HG03432 (cell line): ENCODE measurements around the gene F2.
"Not testable (repeated sequence)": the region's sequence is repeated elsewhere in the genome, so short reads cannot be mapped to it uniquely, and the experiment has no call there.

Source experiments
- ATAC-seq: cut with Tn5 transposase; IDR thresholded peaks from one replicate; pipeline ENCODE4 v1.9.1; 2021; ENCODE audit warnings: mild to moderate bottlenecking, moderate library complexity; ENCODE audit not compliant: unreplicated experiment

Gene F2

DNA sequence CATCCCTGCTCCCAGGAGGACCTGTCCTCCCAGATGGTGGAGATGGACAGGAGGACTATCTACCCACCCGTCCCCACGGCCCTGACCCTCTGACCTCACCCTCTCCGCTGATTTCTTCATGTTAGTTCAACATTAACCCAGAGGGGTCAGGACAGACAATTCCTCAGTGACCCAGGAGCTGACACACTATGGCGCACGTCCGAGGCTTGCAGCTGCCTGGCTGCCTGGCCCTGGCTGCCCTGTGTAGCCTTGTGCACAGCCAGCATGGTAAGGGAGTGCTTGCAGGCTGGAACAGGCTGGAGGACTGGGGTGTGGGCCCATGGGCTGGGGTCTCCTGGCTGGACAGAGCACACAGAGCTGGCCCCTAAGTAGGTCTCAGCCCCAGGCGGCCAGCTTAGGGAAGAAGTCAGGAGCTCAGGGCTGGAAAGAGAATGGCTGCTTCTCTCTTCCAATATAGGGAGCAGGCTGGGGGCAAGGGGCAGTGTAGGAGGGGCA, at the start of gene F2:
TSS of gene F2 (plus strand) at position 166 of the 495 bp plus-strand sequence. CDS start at position 189, 23 bp downstream.
- ATAC-seq, result no peak

DNA sequence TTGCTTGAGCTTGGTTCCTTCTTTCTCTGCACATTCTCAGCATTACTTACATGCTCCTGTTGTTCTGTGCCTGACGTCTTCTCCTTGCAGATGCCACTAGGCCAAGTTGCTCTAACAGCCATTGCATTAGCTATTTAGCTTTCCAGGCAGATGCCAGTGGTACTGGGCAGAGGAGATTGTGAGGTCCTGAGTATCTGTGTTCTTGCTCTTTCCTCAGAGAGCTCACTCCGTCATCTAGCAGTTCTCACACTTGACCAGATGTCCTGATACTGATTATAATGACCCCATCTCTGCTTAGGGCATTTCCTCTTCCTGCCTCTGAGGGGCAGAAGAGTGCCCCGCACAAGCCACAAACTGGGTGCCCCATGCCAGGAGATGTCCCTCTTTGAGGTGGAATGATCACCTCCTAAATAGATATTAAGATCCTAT, 49.3 kb upstream of the F2 start:
- ATAC-seq, result no peak

DNA sequence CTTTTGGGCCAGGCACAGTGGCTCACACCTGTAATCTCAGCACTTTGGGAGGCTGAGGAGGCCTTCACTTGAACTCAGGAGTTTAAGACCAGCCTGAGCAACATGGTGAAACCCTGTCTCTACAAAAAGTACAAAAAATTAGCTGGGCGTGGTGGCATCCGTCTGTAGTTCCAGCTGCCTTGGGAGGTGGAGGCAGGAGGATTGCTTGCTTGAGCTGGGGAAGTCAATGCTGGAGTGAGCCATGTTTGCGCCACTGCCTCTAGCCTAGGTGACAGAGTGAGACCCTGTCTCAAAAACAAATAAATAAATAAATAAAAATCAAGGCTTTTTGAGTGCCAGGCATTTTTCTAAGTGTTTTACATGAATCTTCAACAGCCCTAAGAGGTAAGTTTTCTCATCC, 48.5 kb upstream of the F2 start:
- not testable (repeated sequence) for ATAC-seq

DNA sequence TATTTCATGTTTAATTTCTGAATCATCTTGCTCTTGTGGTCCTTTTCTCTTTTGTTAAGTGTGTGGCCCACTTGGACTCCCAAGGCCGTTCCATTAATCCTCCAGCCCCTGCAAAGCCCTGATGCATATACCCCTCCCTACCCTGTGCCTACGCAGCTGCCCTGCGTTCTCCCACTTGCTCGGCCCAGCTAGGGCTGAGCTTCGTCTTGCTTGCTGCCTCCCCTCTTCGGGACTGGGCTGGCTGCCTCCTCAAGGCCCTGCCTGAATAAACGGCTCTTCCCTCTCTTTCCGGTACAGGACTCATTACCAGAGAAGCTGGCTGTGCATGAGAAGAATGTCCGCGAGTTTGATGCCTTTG, 47.1 kb upstream of the F2 start:
- no peak for ATAC-seq

DNA sequence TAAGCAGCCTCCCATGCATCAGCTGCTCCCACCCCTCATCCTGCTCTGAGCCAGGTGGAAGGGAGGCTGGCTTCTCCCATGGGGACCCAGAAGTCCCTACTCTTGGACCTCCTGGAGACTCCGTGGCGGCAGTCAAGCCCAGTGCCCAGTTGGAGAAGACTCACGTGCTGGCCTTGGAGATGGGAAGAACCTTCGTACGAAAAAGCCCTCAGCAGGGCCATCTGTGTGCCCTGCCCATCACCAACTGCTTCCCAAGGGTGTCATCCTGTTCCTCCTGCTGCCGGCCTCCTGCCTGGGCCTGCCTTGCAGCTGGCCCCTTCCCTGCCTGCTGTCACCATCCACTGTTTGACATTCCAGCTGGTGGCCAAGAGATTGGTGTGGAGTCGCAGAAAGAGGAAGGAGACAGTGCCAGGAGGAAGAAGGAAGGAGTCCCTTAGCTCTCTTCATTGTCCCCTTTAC, 46.6 kb upstream of the F2 start:
- no peak for ATAC-seq

DNA sequence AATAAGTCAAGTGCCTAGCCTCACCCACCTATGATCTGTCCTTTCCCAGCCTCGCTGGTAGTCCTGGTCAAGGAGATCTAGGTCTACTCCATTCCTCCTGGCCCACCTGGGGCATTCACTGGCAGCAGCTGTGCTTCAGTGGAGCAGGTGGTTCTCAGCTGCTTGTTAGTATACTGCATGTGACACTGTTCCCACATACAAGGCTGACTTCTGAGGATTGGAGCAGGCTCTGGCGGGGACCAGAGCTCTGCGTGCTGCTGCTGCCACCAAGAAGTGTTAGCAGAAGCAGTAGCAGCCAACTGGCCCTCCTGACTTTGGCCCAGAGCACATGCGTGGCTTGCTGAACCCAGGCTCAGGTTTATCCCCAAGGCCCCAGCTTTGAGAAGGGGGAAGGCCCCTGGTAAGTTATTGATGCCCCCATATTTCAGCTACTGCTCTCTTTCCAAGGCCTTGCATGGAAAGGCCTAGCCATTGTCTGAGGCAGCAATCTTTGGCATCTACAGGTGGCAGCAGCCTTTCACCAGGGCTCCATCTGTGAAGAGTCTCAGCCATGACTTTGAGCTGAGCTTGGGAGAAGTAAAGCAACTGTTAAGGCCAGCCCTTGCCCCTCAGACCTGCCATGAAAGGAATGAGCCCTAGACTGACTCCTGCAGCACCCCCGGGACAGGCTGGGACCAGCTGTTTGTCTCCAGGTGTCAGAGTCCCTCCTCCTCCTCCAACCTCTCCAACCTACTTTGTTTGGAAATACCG, 45.1 kb upstream of the F2 start:
- ATAC-seq, result no peak

DNA sequence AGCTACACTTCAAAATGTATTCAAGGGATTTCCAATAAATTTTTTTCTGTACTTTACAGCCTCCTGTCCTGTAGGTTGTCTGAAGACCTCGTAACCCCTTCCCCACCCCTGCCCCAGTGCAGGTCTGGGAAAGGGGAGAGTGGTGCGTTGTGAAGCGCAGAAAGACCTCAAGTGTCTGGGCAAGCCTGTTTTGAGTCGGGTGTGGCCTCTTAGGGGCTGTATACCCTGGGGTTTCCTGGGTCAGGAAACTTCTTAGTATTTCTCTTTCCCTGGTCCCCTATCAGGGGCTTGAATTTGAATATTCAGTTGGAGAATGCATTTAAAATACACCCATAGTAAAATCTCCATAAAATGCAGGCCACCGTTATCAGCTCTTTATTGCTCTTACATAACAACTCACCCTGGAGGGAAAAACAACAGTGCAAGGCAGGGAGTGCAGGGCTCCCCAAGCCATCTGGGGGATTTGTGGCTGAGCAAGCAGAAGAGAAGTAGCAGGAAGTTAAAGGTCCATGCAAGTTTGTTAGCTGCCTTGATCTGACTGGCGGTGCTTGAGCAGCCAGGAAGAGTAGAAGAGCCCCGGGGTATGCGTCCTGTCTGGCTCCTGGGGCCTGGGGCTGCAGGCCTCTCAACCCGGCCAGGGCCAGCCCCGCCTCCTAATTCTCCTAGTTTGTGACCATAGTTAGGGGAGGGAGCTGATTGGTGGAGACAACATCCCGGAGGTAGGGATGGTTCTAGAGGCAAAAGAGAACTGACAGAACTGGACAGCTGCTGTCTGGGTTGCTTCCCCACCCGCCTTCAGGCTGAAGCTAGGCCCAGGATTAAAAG, 44.3 kb upstream of the F2 start:
- ATAC-seq, result no peak

DNA sequence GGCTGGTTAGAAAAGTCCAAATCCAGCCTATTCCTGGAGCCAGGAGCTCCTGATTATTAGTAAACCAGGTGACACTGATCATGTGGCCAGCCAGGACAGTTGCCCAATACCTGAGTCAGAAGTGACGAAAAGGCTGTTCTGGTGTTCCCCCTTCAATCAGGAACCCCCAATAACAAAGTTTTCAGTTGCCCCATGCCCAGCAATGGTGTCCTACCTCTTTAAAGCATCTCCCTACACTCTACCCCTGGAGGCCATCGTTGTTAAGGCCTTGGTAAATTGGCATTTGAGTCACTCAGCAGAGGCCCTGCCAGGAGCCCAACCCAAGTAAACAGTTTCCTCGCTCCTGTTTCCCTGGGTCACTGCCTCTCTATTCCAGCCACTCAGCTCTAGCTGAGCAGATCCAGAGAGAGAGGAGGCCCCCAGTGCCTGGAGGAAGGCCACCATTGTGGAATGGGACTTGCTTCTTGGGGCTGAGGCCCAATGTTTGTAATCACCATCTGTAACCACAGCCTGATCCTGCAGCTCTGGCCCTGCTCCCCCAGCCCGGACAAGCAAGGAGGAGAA, 43.6 kb upstream of the F2 start:
- ATAC-seq, result no peak

DNA sequence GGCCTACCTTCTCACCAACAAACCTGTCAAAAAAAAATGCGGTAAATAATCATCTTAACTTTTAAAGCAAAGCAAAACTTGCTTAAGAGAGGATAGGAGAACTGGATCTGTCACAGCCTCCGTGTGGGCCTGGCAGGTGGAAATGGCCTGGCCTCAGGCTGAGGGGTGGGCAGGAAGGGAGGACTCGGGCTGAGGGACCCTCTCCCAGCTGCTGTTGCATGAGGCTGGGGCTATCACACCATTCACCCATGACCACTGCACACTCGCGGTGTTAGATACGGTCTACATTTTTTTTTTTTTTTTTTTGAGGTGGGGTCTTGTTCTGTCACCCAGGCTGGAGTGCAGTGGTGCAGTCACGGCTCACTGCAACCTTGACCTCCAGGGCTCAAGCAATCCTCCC, 43.1 kb upstream of the F2 start:
- ATAC-seq, result no peak

DNA sequence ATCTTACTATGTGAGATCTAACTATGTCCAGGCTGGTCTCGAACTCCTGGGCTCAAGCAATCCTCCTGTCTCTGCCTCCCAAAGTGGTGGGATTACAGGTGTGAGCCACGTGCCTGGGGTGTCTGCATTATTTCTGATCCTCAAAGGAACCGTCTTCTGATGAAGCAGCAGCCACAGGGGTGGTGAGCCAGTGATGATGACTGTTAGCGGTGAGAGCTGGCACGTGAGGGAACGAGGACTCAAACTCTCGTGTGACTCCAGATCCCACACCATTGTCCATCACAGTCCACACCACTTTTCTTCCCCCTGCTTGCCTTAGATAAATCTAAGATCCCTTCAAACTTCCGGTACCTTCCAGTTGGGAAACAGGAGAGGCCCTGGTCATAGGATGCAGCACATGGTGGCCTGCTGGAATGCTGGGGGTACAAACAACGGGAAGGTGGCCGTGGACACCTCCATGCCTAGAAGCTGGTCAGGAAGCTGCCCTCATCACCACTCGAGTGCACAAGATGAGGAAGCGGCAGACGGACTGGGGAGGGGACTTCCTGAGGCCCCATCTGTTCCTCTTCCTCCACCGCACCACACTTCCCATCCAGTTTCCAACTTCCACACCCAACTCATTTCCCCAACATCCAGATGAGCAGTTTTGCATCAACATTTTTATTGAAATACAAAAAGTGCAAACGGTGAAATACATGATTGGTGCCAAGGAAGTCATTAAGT, 42.4 kb upstream of the F2 start:
- no peak for ATAC-seq

DNA sequence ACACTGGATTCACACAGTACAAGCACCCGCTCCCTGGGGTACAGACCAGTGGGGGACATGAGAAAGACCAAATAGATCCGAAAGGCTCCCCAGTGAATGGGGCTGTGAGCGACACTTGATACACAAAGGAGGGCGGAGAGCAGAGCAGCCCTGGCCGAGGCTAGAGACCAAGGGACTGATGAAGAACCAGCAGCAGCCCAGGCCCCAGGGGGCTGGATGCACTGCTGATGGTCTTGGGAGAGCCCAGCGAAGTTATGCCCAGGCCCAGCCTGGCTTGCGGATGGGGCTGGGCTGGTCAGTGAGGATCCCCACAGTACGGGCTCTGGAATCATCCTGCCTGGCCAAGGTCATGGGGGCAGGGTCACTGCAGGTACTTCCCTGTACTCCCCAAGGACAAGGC, 41.8 kb upstream of the F2 start:
- ATAC-seq, result no peak

DNA sequence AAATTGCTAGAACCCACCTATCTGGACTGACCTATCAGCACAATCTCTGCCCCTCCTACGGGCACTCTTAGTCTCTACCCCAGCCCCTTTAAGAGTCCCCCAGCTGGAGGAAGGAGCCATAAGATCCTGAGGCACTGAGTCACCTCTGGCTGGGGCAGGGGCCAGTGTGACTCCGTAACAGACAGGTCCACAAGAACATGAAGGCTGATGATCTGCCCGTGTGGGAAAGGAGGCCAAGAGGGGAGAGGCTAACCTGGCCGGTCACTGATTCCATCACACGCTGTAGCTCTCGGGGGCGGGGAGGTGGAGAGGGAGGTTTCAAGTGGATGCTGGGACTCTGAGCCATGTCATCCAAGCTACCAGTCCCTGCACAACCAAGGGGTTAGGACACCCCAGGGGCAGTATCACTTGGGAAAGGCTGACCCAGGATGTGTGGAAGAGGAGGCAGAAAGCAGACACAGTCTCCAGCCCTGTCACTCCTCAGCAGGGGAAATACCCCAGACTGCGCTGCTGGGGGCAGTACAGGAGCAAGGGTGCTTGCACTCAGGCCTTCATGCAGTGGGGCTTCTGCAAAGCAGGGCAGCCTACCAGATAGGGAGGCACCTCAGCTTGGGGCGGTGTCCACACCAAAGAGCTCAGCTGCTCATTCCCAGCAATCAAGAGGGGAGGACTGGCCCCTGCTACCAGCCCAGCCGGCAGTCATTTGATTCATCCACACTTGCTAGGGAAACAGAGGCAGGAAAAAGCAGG, 40.8 kb upstream of the F2 start:
- ATAC-seq, result no peak

DNA sequence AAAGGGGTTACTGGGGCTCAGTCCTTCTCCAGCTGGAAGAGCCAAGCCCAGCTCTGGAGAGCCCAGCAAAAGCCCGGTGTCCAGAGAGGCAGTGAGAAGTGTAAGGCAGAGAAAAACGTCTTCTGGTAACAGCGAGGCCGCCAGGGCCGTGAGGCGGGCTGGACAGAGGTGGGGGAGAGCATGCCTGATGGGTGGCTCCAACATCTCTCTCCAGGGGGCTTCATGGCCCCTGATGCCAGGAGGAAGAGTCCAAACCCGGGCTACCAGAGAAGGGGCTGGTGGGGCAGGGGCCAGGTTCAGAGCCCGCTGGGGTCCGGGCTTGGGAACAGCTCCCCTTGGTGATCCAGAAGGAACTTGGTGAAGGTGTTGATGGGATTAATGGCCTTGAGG, 40.3 kb upstream of the F2 start:
- no peak for ATAC-seq

DNA sequence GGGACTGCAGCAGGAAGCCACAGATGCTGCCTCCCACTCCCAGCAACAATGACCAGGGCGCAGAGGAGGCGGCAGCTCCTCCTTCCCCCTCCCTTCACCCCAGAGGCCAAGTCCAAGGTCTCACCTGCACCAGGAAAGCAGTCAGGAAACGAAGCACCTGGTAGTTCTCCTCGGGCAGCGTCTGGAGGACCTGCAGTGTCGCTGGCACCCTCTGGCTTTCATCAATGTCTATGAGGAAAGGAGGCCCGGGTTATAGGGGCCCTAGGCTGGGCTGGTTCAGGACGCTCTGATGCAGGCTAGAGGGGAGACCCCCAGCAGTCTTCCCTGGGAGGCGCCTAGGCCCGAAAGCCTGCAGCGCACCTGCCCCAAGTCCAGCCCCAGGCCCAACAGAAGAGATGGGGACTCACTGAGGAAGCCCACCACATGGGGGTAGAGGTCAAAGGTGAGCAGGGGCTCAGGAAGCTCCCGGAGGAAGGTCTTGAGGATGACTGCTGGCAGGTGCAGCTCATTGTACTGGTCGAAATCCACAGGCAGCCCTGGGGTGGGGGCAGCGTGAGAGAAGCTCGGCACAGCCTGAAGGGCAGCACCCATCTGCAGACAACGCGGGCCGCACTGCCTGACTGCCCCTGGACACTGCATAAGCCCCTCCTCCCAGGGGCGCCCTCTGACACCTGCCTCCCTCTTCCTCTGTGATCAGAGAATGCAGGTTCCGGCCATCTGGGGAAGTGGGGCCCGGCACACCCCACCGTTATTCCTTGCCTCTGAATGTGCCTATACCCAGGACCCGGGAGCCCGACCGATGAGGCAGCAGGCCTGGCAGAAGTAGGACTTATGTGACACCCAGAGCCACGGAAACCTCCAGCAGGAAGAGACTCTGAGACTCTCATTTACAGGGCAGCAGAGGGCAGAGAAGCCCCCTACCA, 39.5 kb upstream of the F2 start:
- ATAC-seq, result no peak

DNA sequence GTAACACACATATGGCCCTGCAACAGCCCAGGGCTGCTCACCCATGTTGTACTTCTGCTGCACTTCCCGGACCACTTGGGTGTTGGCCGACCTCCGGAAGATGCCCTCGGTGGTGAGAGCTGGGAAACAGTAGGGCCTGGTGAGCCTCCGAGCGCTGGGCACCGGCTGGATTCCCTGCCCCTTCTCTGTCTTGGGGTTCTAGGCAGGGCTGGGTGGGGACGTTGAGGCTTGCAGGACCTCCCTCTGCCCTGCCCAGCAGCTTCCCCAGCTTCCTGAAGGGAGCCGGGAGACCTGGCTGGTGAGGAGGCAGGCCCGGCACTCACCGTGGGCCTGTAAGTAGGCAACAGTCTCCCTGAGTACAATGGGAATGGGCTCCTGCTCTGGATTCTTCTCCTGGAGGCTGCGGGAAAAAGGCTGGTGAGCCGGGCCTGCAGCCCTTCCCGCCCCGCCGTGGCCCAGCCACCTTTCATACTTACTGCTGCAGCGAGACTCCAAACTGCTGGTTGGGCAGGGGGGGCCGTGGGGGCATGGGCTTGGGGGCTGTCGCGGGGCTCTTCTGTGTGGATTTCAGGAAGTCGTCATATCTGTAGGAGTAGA, 38.8 kb upstream of the F2 start:
- no peak for ATAC-seq

DNA sequence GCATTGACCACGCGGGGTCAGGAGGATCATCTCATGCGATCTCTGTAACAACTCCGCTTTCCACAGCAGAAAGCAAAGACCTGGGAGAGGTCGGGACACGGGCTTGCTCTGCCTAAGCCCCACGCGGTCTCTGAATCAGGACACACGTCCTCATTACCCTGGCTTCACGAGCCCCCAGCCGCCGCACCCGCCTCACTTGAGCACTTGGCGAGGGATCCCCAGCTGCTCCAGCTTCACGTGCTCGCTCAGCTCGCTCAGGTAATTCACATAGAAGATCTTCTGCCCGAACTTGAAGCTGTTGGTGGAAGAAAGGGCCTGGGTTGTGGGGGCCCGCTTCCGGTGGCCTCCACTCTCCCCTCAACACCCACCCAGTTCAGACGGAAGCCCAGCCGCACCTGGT, 38.2 kb upstream of the F2 start:
- no peak for ATAC-seq

DNA sequence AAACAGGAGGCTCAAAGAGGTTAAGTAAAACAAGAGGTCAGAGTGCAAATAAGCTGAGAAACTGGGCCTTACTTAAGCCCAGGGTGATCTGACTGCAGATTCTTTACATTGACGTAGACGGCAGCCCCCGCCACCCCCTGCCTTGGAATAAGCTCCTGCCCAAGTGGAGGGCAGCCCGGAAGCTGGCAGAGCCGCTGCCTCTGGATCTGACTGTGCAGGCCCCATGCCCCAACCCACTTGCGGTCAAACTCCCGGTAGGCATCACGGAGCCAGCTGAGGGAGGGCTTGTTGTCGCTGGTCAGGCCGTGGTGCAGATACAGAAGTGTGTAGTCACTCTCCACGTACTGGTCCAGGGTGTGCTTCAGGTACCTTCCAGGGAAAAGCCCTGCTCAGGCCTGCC, 37.2 kb upstream of the F2 start:
- ATAC-seq, result no peak

DNA sequence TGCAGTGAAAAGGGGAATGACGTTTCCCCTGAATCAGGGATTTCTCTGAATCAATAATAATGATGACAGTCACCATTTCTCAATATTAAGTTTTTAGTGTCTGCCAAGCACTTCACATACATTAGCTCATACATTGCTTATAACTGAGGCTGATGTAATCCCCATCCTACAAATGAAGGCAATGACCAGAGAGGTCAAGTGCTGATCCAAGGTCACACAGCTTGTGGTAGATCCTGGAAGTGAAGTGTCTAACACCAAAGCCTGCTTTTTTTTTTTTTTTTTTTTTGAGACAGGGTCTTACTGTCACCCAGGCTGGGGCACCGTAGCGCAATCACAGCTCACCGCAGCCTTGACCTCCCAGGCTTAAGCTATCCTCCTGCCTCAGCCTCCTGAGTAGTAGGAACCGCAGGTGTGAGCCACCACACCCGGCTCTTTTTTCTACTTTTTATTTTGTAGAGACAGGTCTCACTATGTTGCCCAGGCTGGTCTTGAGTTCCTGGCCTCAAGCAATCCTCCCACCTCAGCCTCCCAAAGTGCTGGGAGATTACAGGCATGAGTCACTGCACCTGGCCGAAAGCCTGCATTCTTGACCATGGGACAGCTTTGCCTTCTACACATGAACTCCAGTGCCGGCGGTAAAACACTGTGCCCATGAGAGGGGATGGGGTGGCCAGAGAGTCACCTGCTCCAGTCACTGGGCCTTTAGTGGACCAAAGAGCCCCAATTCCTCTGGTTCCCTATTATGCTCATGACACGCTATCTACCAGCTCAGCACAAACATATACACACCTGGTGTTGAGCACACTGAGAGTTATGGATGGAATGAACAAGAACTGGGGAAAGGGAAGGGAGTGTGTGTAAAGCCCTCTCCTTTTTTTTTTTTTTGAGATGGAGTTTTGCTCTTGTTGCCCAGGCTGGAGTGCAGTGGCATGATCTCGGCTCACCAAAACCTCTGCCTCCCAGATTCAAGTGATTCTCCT, 36.0 kb upstream of the F2 start:
- ATAC-seq, result no peak
